B cell (primary cell): ENCODE data around the gene EVC. TPM values are rescaled to one million over a fixed set of nuclear protein-coding genes. Genes with fewer than 3 reads are reported as not detected.

Experiments used
- ATAC-seq: fragments of 200-7000 bp; cut with Tn5 transposase; one replicate; pipeline ENCODE4 v1.10.0; 2021; ENCODE audit warnings: low read depth, mild to moderate bottlenecking, moderate number of reproducible peaks, moderate library complexity
- CTCF ChIA-PET: fragments of 350-600 bp; sonication (Branson Sonifier 250); formaldehyde crosslinking; loops from one replicate; lab custom pipeline; 2021; ENCODE audit warnings: antibody characterized with exemption, inconsistent platforms; lab: Charles Lee
- POLR2A ChIA-PET: fragments of 350-600 bp; sonication (Branson Sonifier 250); formaldehyde crosslinking; loops from one replicate; lab custom pipeline; 2021; ENCODE audit warnings: antibody characterized with exemption; lab: Charles Lee
- DNase-seq: peaks from one replicate; pipeline ENCODE4 v3.0.0; 2013
- H2AFZ ChIP-seq: 2 replicates; pipeline ENCODE4 v1.6.1; 2012; ENCODE audit warnings: mild to moderate bottlenecking, low read depth, low read length; ENCODE audit not compliant: insufficient read depth, poor library complexity, severe bottlenecking
- H3K27ac ChIP-seq, 2 donors: 1 replicate in 1 of 2; 2 replicates in 1 of 2; pipeline ENCODE4 v1.5.1; 2012 to 2013; ENCODE audit warnings: low read length in 2 of 2, mild to moderate bottlenecking in 2 of 2, moderate library complexity in 1 of 2
- H3K27me3 ChIP-seq, 4 experiments: fragments of 200-600 bp in 1 of 4; sonication (generic) in 1 of 4; replicated peaks in 1 of 4; 1 replicate in 2 of 4; 2 replicates in 2 of 4; pipeline versions ENCODE4 v1.6.1 to v1.7.0; 2013 to 2016; ENCODE audit warnings: low read length in 3 of 4, mild to moderate bottlenecking in 2 of 4, mixed read lengths in 1 of 4, moderate library complexity in 1 of 4; ENCODE audit not compliant: insufficient read depth in 4 of 4, control insufficient read depth in 3 of 4; ENCODE audit errors: control extremely low read depth in 1 of 4
- H3K36me3 ChIP-seq, 2 experiments: replicated peaks in 1 of 2; 1 replicate in 1 of 2; 2 replicates in 1 of 2; pipeline versions ENCODE4 v1.6.1 to v1.7.1; 2013; ENCODE audit warnings: low read length in 1 of 2; ENCODE audit not compliant: insufficient read depth in 2 of 2, control insufficient read depth in 1 of 2; ENCODE audit errors: control extremely low read depth in 1 of 2, extremely low read depth in 1 of 2
- H3K4me1 ChIP-seq, 2 donors: fragments of 200-600 bp in 1 of 2; sonication (generic) in 1 of 2; 1 replicate in 1 of 2; 2 replicates in 1 of 2; pipeline versions ENCODE4 v1.5.1 to v1.6.1; 2013 to 2017; ENCODE audit warnings: low read length in 2 of 2; ENCODE audit not compliant: control insufficient read depth in 2 of 2, insufficient read depth in 2 of 2
- H3K4me2 ChIP-seq: replicated peaks from 2 replicates; pipeline ENCODE3; 2012; ENCODE audit warnings: mild to moderate bottlenecking, low read depth, low read length; ENCODE audit not compliant: poor library complexity, severe bottlenecking
- H3K4me3 ChIP-seq, 5 experiments: fragments of 200-600 bp in 1 of 5; sonication (generic) in 1 of 5; 1 replicate in 3 of 5; 2 replicates in 2 of 5; pipeline versions ENCODE4 v1.5.1 to v1.7.0; 2011 to 2016; ENCODE audit warnings: low read length in 4 of 5, mild to moderate bottlenecking in 4 of 5, low read depth in 2 of 5, control low read depth in 1 of 5, moderate library complexity in 1 of 5; ENCODE audit not compliant: insufficient read depth in 1 of 5; ENCODE audit errors: control extremely low read depth in 1 of 5, extremely low read depth in 1 of 5
- H3K79me2 ChIP-seq: fragments of 200-600 bp; sonication (generic); one replicate; pipeline ENCODE4 v1.6.0; 2016; ENCODE audit warnings: low read length; ENCODE audit not compliant: control insufficient read depth, insufficient read depth
- H3K9ac ChIP-seq: fragments of 200-600 bp; sonication (generic); 2 replicates; pipeline ENCODE4 v1.6.1; 2017; ENCODE audit warnings: mild to moderate bottlenecking, low read length, moderate library complexity
- H3K9me3 ChIP-seq, 3 donors: one replicate each; pipeline versions ENCODE4 v1.6.1 to v1.7.1; 2013; ENCODE audit warnings: low read length in 2 of 3; ENCODE audit not compliant: control insufficient read depth in 2 of 3, insufficient read depth in 1 of 3; ENCODE audit errors: control extremely low read depth in 1 of 3
- H4K20me1 ChIP-seq: 2 replicates; pipeline ENCODE4 v1.6.0; 2012; ENCODE audit warnings: mild to moderate bottlenecking, low read length; ENCODE audit not compliant: insufficient read depth, control insufficient read depth, poor library complexity, severe bottlenecking
- H3K27ac Mint-ChIP-seq: one replicate; pipeline ENCODE4 v1.8.0; 2021; ENCODE audit warnings: mixed read lengths
- H3K27me3 Mint-ChIP-seq: one replicate; pipeline ENCODE4 v1.8.0; 2021; ENCODE audit warnings: mixed read lengths
- H3K4me1 Mint-ChIP-seq: one replicate; pipeline ENCODE4 v1.8.0; 2021; ENCODE audit warnings: mixed read lengths
- H3K4me3 Mint-ChIP-seq: one replicate; pipeline ENCODE4 v1.8.0; 2021; ENCODE audit warnings: mixed read lengths
- H3K9me3 Mint-ChIP-seq: one replicate; pipeline ENCODE4 v1.8.0; 2022; ENCODE audit warnings: mixed read lengths; ENCODE audit not compliant: insufficient read depth
- CTCF ChIP-seq: fragments of 200-600 bp; IDR thresholded peaks from one replicate; pipeline ENCODE4 v1.8.0; 2022; ENCODE audit warnings: antibody characterized with exemption, mild to moderate bottlenecking
- EZH2 ChIP-seq: IDR thresholded peaks from 2 replicates; pipeline ENCODE4 v1.6.1; 2012; ENCODE audit warnings: borderline replicate concordance, low read depth, mild to moderate bottlenecking, moderate library complexity, low read length; ENCODE audit not compliant: insufficient read depth, poor library complexity, severe bottlenecking
- WGBS: methylation state at CpG from one replicate; pipeline ENCODE4 v1.1.5; 2013; ENCODE audit warnings: missing lambda C conversion rate; ENCODE audit not compliant: insufficient coverage; 5-methylcytosine and 5-hydroxymethylcytosine counted together
- intact Hi-C: fragments of 100-400 bp; cut with micrococcal nuclease; formaldehyde crosslinking; loops from one replicate; pipeline ENCODE4 v1.10.0; 2022
- polyA plus RNA-seq: library from polyadenylated mRNA; depleted of rRNA; stranded (reverse); fragments of >200 nt; gene quantifications from 2 replicates; pipeline ENCODE4 v1.2.3, GENCODE V29; 2012
- total RNA-seq, 2 donors: library from RNA; stranded (reverse); fragments of 120-200 nt in 1 of 2; gene quantifications; 1 replicate in 1 of 2; 2 replicates in 1 of 2; pipeline versions ENCODE4 v1.2.3 to v1.2.4, GENCODE V29; 2013 to 2022

EVC gene
- total and polyA plus RNA-seq, 2 donors (not counting 1 experiment from before 2014, with no cell fraction given): 1.5 TPM; not detected in 1

- DNase-seq: no peak
- Histone ChIP-seq H3K27me3 (peaks cover 0 to 4% (median 0%) of the 10 kb centered on the region in 4 experiments), H4K20me1 (no peaks in the 10 kb centered on the region), H3K4me2 (no peak overlapping the region), H3K9me3 (peaks cover 0 to 18% (median 0%) of the 10 kb centered on the region in 3 donors), H3K4me3 (no peak overlapping the region), H3K4me1 (peaks cover 3 to 4% of the 10 kb centered on the region in 2 donors), H3K79me2 (no peaks in the 10 kb centered on the region), H2AFZ (no peak overlapping the region), H3K36me3 (no peaks in the 10 kb centered on the region), H3K9ac (no peak overlapping the region), H3K27ac (no peak overlapping the region)
- no peak for ATAC-seq
- Mint-ChIP-seq H3K27me3 (peaks cover 18% of the 10 kb centered on the region), H3K4me1 (peaks cover 9% of the 10 kb centered on the region), H3K9me3 (no peaks in the 10 kb centered on the region), H3K27ac (no peak overlapping the region), H3K4me3 (no peak overlapping the region)
- WGBS: 78% methylated on average over 5 of the region's 15 CpGs
- intact Hi-C loops: no loop called here
- POLR2A ChIA-PET: no interaction called here
- CTCF ChIA-PET: no interaction called here
- TF ChIP-seq EZH2 (no peak), CTCF (no peak)
Observed at GRCh38 chr4:5863461-5864113, 152.6 kb downstream of the EVC start.

Other genes with a start within 250 kb of the EVC start
- 1.1 TPM in 2 replicates for gene EVC2, start 2.6 kb upstream of the EVC start, total RNA-seq
- gene EVC2, start 2.6 kb upstream of the EVC start, polyA plus RNA-seq: 0.13 TPM in 1 of 2 replicates, not detected in the other
- 0.10 TPM in 1 of 2 replicates, not detected in the other for gene CRMP1, start 181.9 kb downstream of the EVC start, total RNA-seq
- 0.13 and 0.30 TPM in 2 replicates for gene CRMP1, start 181.9 kb downstream of the EVC start, polyA plus RNA-seq